ENCODE data around the gene PADI3. TPM values are rescaled to one million over a fixed set of nuclear protein-coding genes. Genes with fewer than 3 reads are reported as not detected.

PADI3 gene
- total and polyA plus RNA-seq, 2 of the 4 experiments (the other 2 are of a cell fraction), result not detected

- dilution Hi-C loops (cut with HindIII; ENCODE audit: low sequenced_read_pairs, unreplicated experiment), result no loop called here
- Histone ChIP-seq H2AK9ac (replicated peaks; ENCODE audit: low read depth, low read length, poor library complexity) (no peak overlapping the region), H2BK20ac (ENCODE audit: low read depth, low read length) (no peak overlapping the region), H4K5ac (ENCODE audit: low read depth, low read length) (no peak overlapping the region), H2AFZ (replicated peaks; ENCODE audit: low read length, poor library complexity) (no peak overlapping the region), H3K4me3 (ENCODE audit: insufficient read depth, low read depth, low read length) (no peak overlapping the region), H3K36me3 (ENCODE audit: control insufficient read depth, insufficient read depth, low read length) (no peaks in the 10 kb centered on the region), H3K4me1 (ENCODE audit: control insufficient read depth, insufficient read depth, low read length) (no peaks in the 10 kb centered on the region), H3K79me1 (ENCODE audit: low read depth in 1 of 2, low read length in 2 of 2) (no peaks in the 10 kb centered on the region), H3K4ac (ENCODE audit: low read depth, low read length) (no peak overlapping the region), H2BK120ac (ENCODE audit: low read depth, low read length) (no peak overlapping the region), H3K56ac (ENCODE audit: extremely low read depth, insufficient read depth, low read length) (no peak overlapping the region), H4K8ac (ENCODE audit: low read depth in 2 of 2, low read length in 2 of 2) (no peak overlapping the region), H3K9me3 (ENCODE audit: control insufficient read depth, insufficient read depth, low read length) (peaks cover 8% of the 10 kb centered on the region), H3K9me1 (ENCODE audit: insufficient read depth, low read length) (no peaks in the 10 kb centered on the region), H3K27me3 (ENCODE audit: control insufficient read depth, insufficient read depth, low read length) (peaks cover 35% of the 10 kb centered on the region), H2AK5ac (ENCODE audit: low read depth, low read length) (no peak overlapping the region), H3K23ac (ENCODE audit: low read depth, low read length) (no peak overlapping the region), H2BK15ac (ENCODE audit: low read depth, low read length) (no peak overlapping the region), H4K20me1 (ENCODE audit: insufficient read depth, low read length) (no peaks in the 10 kb centered on the region), H2BK5ac (ENCODE audit: low read depth, low read length, poor library complexity, severe bottlenecking) (no peak overlapping the region), H3K18ac (ENCODE audit: low read depth, low read length) (no peak overlapping the region), H3K14ac (replicated peaks; ENCODE audit: low read depth, low read length) (no peak overlapping the region), H3K9ac (ENCODE audit: low read depth, low read length) (no peak overlapping the region), H3K27ac (ENCODE audit: insufficient read depth, low read length) (no peak overlapping the region), H3K4me2 (ENCODE audit: low read depth, low read length) (no peak overlapping the region), H4K91ac (ENCODE audit: insufficient read depth, low read depth, low read length) (no peak overlapping the region)
- ChIA-PET CTCF (no interaction called here), POLR2A (ENCODE audit: unreplicated experiment) (no interaction called here)
- in situ Hi-C loops (cut with MboI; ENCODE audit: low sequenced_read_pairs), result no loop called here
- intact Hi-C loops (cut with micrococcal nuclease), result no loop called here
- DNase-seq, result no peak
- BruUV-seq (replicated peaks), result no TSS peak
- TF ChIP-seq MXI1 (IDR thresholded peaks at IDR 0.05; ENCODE audit: borderline replicate concordance, low read depth, low read length) (no peak), ELK1 (IDR thresholded peaks at IDR 0.05; ENCODE audit: borderline replicate concordance, low read depth, low read length) (no peak), USF2 (IDR thresholded peaks at IDR 0.05; ENCODE audit: low read depth, low read length) (no peak), MAZ (IDR thresholded peaks at IDR 0.05; ENCODE audit: borderline replicate concordance, low read depth, low read length) (no peak), CHD1 (IDR thresholded peaks at IDR 0.05; ENCODE audit: low read depth, low read length) (no peak), POLR2A (IDR thresholded peaks at IDR 0.05; ENCODE audit: low read depth, low read length) (no peak), BHLHE40 (IDR thresholded peaks at IDR 0.05; ENCODE audit: low read depth, low read length) (no peak), FOS (IDR thresholded peaks at IDR 0.05; ENCODE audit: low read depth, low read length) (no peak), CTCF (conservative IDR thresholded peaks at IDR 0.05; ENCODE audit: low read depth, low read length) (no peak), RFX5 (IDR thresholded peaks at IDR 0.05; ENCODE audit: low read depth, low read length) (no peak), RCOR1 (IDR thresholded peaks at IDR 0.05; ENCODE audit: insufficient replicate concordance, low read length) (no peak), NFE2L2 (IDR thresholded peaks at IDR 0.05; ENCODE audit: low read depth, low read length) (no peak), MAFK (IDR thresholded peaks at IDR 0.05; ENCODE audit: low read depth, low read length) (no peak), SMC3 (IDR thresholded peaks at IDR 0.05; ENCODE audit: low read depth, low read length) (no peak), RAD21 (IDR thresholded peaks at IDR 0.05; ENCODE audit: low read length) (no peak), CEBPB (IDR thresholded peaks at IDR 0.05; ENCODE audit: low read depth, low read length) (no peak)
- ATAC-seq (ENCODE audit: low read depth), result no peak
- WGBS, 2 experiments (ENCODE audit: extremely low coverage in 2 of 2, insufficient read length in 1 of 2), result 62% methylated on average over 5 of the region's 6 CpGs; no CpG with 5 or more reads in 1 of the 2 experiments
These were observed 57.5 kb downstream of the PADI3 start for GRCh38 chr1:17306407-17306806.
